Glutamatergic neuron (in vitro differentiated cells): ENCODE results near the gene XPC. TPM values are rescaled to one million over a fixed set of nuclear protein-coding genes. Genes with fewer than 3 reads are reported as not detected.

Source experiments
- DNase-seq: peaks from one replicate; pipeline ENCODE4 v3.0.0; 2022
- H3K27ac Mint-ChIP-seq: one replicate; pipeline ENCODE4 v1.8.0; 2020; ENCODE audit warnings: mild to moderate bottlenecking, mixed read lengths, inconsistent platforms; ENCODE audit not compliant: unreplicated experiment
- H3K27me3 Mint-ChIP-seq: one replicate; pipeline ENCODE4 v1.8.0; 2020; ENCODE audit warnings: mild to moderate bottlenecking, moderate library complexity, mixed read lengths, inconsistent platforms; ENCODE audit not compliant: unreplicated experiment
- H3K36me3 Mint-ChIP-seq: one replicate; pipeline ENCODE4 v1.8.0; 2020; ENCODE audit warnings: mild to moderate bottlenecking, mixed read lengths, inconsistent platforms; ENCODE audit not compliant: unreplicated experiment
- H3K4me1 Mint-ChIP-seq: one replicate; pipeline ENCODE4 v1.8.0; 2020; ENCODE audit warnings: mild to moderate bottlenecking, low read depth, mixed read lengths, inconsistent platforms; ENCODE audit not compliant: unreplicated experiment
- H3K4me3 Mint-ChIP-seq: one replicate; pipeline ENCODE4 v1.8.0; 2020; ENCODE audit warnings: mild to moderate bottlenecking, mixed read lengths, inconsistent platforms; ENCODE audit not compliant: unreplicated experiment
- H3K9me3 Mint-ChIP-seq: one replicate; pipeline ENCODE4 v1.8.0; 2020; ENCODE audit warnings: mild to moderate bottlenecking, moderate library complexity, mixed read lengths, inconsistent platforms; ENCODE audit not compliant: unreplicated experiment
- CTCF ChIP-seq: fragments of 200-600 bp; sonication (generic); IDR thresholded peaks from one replicate; pipeline ENCODE4 v1.5.0; 2021; ENCODE audit not compliant: partially characterized antibody, unreplicated experiment
- total RNA-seq: library from RNA; stranded (reverse); fragmentation: NEBNext Ultra II Directional; extraction: Animal tissue kit (Norgen Biotek cat#: 25700); gene quantifications from one replicate; pipeline ENCODE4 v1.2.1, GENCODE V29; 2021; ENCODE audit not compliant: unreplicated experiment

XPC gene
- total RNA-seq, 1 donor from 2014 or later, result 39.5 TPM

- H3K36me3 Mint-ChIP-seq, result peaks cover 20% of the 10 kb centered on the region
- no peak for DNase-seq
- H3K27ac Mint-ChIP-seq, result no peak overlapping the region
- H3K27me3 Mint-ChIP-seq, result no peaks in the 10 kb centered on the region
- H3K9me3 Mint-ChIP-seq, result peaks cover 3% of the 10 kb centered on the region
- no peak for TF ChIP-seq CTCF
- no peaks in the 10 kb centered on the region for H3K4me1 Mint-ChIP-seq
- no peak overlapping the region for H3K4me3 Mint-ChIP-seq
These were observed 45.2 kb upstream of the XPC start for GRCh38 chr3:14223595-14223994.

- no peaks in the 10 kb centered on the region for H3K4me1 Mint-ChIP-seq
- peaks cover 3% of the 10 kb centered on the region for H3K9me3 Mint-ChIP-seq
- DNase-seq, result no peak
- no peak overlapping the region for H3K27ac Mint-ChIP-seq
- TF ChIP-seq CTCF, result no peak
- H3K36me3 Mint-ChIP-seq, result peaks cover 20% of the 10 kb centered on the region
- H3K27me3 Mint-ChIP-seq, result no peaks in the 10 kb centered on the region
- H3K4me3 Mint-ChIP-seq, result no peak overlapping the region
These were observed 44.6 kb upstream of the XPC start for GRCh38 chr3:14222900-14223594.

- no peak for DNase-seq
- peaks cover 5% of the 10 kb centered on the region for H3K9me3 Mint-ChIP-seq
- no peak for TF ChIP-seq CTCF
These were observed 44.1 kb upstream of the XPC start for GRCh38 chr3:14222457-14222856.

GRCh38 chr3:14221902-14222301 is 43.5 kb upstream of the XPC start:
- no peak overlapping the region for H3K27ac Mint-ChIP-seq
- no peak overlapping the region for H3K4me3 Mint-ChIP-seq
- H3K27me3 Mint-ChIP-seq, result no peaks in the 10 kb centered on the region
- TF ChIP-seq CTCF, result no peak
- no peaks in the 10 kb centered on the region for H3K4me1 Mint-ChIP-seq
- H3K36me3 Mint-ChIP-seq, result peaks cover 20% of the 10 kb centered on the region
- no peak for DNase-seq
- H3K9me3 Mint-ChIP-seq, result peaks cover 5% of the 10 kb centered on the region

More at GRCh38 chr3:14222457-14222856, 44.1 kb upstream of the XPC start:
- H3K27ac Mint-ChIP-seq, result no peak overlapping the region
- no peaks in the 10 kb centered on the region for H3K27me3 Mint-ChIP-seq
- H3K4me3 Mint-ChIP-seq, result no peak overlapping the region
- H3K4me1 Mint-ChIP-seq, result no peaks in the 10 kb centered on the region
- peaks cover 20% of the 10 kb centered on the region for H3K36me3 Mint-ChIP-seq

- H3K36me3 Mint-ChIP-seq, result peaks cover 20% of the 10 kb centered on the region
These were observed 42.5 kb upstream of the XPC start for GRCh38 chr3:14220933-14221332.

More at GRCh38 chr3:14220933-14221332, 42.5 kb upstream of the XPC start:
- no peak for TF ChIP-seq CTCF
- Mint-ChIP-seq H3K9me3 (peaks cover 5% of the 10 kb centered on the region), H3K27ac (no peak overlapping the region), H3K27me3 (no peaks in the 10 kb centered on the region), H3K4me1 (no peaks in the 10 kb centered on the region), H3K4me3 (no peak overlapping the region)
- DNase-seq, result no peak
